MCF 10A (cell line): Measurements from ENCODE around the gene LOXHD1. TPM values are rescaled to one million over a fixed set of nuclear protein-coding genes. Genes with fewer than 3 reads are reported as not detected.
A peak's percentile ranks its signal among the peaks of the same experiment; 100 is the strongest.

Experiments used
- BruUV-seq: library from RNA; stranded (reverse); fragments of 400-500 nt; replicated peaks from 2 replicates; lab custom pipeline; 2021; lab: Mats Ljungman, UMichigan
- CTCF ChIA-PET: fragments of 300-600 bp; sonication (Branson Sonifier 250); formaldehyde crosslinking; extraction: SDS; loops from one replicate; lab custom pipeline; 2021; ENCODE audit warnings: antibody characterized with exemption, inconsistent platforms; lab: Yijun Ruan, JAX
- POLR2A ChIA-PET: fragments of 300-600, 350-650 bp; sonication (Branson Sonifier 250); formaldehyde crosslinking; extraction: SDS; loops from one replicate; lab custom pipeline; 2020; ENCODE audit warnings: antibody characterized with exemption, inconsistent platforms; lab: Yijun Ruan, JAX
- DNase-seq: peaks from one replicate; pipeline ENCODE4 v3.0.0-alpha.2; 2018; ENCODE audit not compliant: unreplicated experiment
- H3K27ac Mint-ChIP-seq: one replicate; pipeline ENCODE4 v1.8.0; 2022; ENCODE audit warnings: mild to moderate bottlenecking, low read depth, mixed read lengths; ENCODE audit not compliant: unreplicated experiment
- H3K27me3 Mint-ChIP-seq: one replicate; pipeline ENCODE4 v1.8.0; 2022; ENCODE audit warnings: mixed read lengths; ENCODE audit not compliant: insufficient read depth, unreplicated experiment
- H3K36me3 Mint-ChIP-seq: one replicate; pipeline ENCODE4 v1.8.0; 2022; ENCODE audit warnings: mild to moderate bottlenecking, moderate library complexity, mixed read lengths; ENCODE audit not compliant: insufficient read depth, unreplicated experiment
- H3K4me1 Mint-ChIP-seq: one replicate; pipeline ENCODE4 v1.8.0; 2022; ENCODE audit warnings: mixed read lengths; ENCODE audit not compliant: insufficient read depth, unreplicated experiment
- H3K4me3 Mint-ChIP-seq: one replicate; pipeline ENCODE4 v1.8.0; 2022; ENCODE audit warnings: mild to moderate bottlenecking, moderate library complexity, mixed read lengths; ENCODE audit not compliant: unreplicated experiment
- H3K9me3 Mint-ChIP-seq: one replicate; pipeline ENCODE4 v1.8.0; 2022; ENCODE audit warnings: mixed read lengths; ENCODE audit not compliant: unreplicated experiment
- intact Hi-C: fragments of 100-400 bp; cut with micrococcal nuclease; formaldehyde crosslinking; loops from 2 replicates; pipeline ENCODE4 v1.14.1; 2022
- total RNA-seq: library from RNA; stranded (reverse); gene quantifications from 2 replicates; pipeline ENCODE4 v1.2.3, GENCODE V29; 2022
- TF ChIP-seq, protein P1 (sequence below): fragments of 200-600 bp; IDR thresholded peaks from one replicate; pipeline ENCODE4 v1.8.0; 2022; ENCODE audit warnings: antibody characterized with exemption, mild to moderate bottlenecking; ENCODE audit not compliant: unreplicated experiment

The LOXHD1 gene
- total RNA-seq, 1 experiment from 2014 or later: not detected

DNA sequence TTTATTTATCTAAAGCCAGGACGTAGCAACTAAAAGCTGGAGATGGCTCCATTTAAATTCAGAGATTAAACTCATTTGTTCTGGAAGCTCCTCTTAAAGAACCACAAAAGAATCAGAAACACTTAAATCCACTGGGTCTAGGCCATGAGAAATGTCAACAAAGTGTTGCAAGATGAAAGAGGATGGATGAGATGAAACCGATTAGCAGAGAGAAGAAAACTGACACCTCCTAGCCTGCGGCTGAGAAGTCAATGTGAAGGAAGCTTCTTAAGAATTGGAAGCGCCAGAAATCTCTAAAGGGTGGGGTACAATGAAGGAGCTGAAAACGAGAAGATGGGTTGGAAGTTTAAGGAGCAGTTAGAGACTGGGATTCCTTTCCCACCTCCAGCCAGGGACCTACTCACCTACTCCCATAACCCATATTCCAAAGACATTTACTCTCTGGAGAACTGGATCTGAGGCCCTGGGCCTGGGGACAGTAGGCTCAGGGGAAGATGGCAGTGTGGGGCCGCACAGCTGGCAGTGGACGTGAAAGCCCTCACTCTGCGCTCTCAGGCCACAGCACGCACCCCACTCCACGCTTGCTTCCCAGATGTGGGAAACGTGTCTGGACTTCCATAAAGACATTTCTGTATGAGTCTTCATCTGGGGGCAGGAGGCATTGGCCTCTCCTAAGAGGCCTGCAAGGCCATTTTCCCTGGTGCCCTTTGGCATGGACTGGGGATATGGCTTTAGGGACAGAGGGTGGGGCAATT is 188.4 kb downstream of the LOXHD1 start:
- no TSS peak for BruUV-seq
- Mint-ChIP-seq H3K4me1 (peaks cover 6% of the 10 kb centered on the region), H3K27ac (no peak overlapping the region), H3K4me3 (no peak overlapping the region), H3K36me3 (no peaks in the 10 kb centered on the region), H3K9me3 (no peaks in the 10 kb centered on the region), H3K27me3 (peaks cover 12% of the 10 kb centered on the region)
- intact Hi-C loops: no loop called here
- TF ChIP-seq, protein P1, sequence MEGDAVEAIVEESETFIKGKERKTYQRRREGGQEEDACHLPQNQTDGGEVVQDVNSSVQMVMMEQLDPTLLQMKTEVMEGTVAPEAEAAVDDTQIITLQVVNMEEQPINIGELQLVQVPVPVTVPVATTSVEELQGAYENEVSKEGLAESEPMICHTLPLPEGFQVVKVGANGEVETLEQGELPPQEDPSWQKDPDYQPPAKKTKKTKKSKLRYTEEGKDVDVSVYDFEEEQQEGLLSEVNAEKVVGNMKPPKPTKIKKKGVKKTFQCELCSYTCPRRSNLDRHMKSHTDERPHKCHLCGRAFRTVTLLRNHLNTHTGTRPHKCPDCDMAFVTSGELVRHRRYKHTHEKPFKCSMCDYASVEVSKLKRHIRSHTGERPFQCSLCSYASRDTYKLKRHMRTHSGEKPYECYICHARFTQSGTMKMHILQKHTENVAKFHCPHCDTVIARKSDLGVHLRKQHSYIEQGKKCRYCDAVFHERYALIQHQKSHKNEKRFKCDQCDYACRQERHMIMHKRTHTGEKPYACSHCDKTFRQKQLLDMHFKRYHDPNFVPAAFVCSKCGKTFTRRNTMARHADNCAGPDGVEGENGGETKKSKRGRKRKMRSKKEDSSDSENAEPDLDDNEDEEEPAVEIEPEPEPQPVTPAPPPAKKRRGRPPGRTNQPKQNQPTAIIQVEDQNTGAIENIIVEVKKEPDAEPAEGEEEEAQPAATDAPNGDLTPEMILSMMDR: no peak
- ChIA-PET CTCF (interaction anchor here (0.6 to 1.9 kb wide), 6 partner anchors 10 to 300 kb away, joined by 3 to 7 read pairs (median 4); no protein-coding TSS in a partner anchor), POLR2A (interaction anchor here (0.7 to 1.2 kb wide), 5 partner anchors 10 to 187 kb away, joined by 3 read pairs; no protein-coding TSS in a partner anchor)
- no peak for DNase-seq

DNA sequence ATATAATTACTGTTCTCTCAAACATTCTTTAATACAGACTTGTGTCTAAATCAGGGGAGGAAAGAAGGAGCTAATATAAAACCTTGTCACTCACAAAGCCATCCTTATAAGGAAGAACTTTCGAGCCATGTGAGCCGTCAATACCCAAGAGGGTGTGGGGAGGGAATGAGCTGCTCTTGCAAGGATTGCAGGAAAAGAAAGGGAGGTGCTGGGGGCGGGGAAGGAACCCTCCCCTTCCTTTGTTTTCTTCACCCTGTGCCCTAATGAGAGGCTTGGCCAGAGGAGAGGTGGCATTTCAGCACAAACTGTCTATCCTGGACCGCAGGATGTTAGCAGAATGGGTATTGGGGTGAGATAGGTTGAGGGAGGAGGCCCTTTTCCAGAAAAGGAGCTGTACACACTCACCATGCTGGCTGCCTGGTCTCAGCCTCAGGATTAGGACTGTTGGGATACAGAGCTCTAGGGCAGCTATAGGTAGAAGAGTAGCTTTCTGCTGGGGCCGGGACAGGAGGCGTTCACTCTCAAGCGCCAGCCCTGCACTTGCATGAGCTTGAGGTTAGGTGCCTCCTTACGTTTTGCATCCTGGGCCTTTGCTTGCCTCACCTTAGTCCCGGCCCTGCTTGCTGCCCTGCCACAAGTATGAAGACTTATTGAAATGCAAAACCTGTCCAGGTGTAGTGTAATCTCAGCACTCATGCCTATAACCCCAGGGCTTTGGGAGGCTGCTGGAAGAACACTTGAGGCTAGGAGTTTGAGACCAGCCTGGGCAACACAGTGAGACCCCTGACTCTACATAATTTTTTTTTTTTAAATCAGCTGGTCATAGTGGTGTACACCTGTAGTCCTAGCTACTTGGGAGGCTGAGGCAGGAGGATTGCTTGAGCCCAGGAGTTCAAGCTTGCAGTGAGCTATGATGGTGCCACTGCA is 190.5 kb downstream of the LOXHD1 start:
- no peak for DNase-seq
- POLR2A ChIA-PET: interaction anchor here (0.7 kb wide), 1 partner anchor 450 kb away, joined by 3 read pairs; no protein-coding TSS in a partner anchor

DNA sequence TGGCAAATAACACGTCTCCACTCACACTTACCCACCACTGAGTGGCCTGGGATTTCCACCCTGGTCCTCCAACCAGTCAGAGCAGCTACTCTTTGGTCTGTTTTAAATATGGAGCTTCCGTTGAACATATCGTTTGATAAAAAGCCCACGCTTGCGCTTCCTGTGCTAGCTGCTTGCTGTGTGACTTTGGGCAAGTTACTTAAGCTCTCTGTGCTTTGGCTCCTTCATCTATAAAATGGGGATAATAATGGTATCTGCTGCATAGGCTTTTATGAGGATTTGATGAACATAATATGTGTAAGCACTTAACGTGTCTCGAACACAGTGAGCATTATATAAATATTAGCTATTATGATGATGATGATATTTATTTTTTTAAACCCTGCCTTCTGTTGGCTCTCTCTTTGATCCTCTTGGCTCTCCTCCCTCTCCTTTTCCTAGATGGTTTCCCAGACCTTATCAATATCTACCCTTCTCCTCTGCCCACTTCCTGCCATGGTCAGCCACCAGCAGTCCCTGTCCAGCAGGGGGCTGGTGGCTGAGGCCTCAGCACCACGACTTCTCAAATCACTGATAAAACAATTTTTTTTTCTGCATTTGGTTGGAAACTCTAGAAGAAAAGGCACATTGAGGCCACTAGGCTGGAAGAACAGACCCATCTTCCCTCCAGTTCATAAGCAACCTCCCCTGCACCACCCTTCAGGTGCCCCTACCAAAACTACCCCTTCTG is 191.9 kb downstream of the LOXHD1 start:
- H3K36me3 Mint-ChIP-seq: peaks cover 20% of the 10 kb centered on the region
- no peak overlapping the region for H3K4me3 Mint-ChIP-seq
- DNase-seq: no peak
- no peaks in the 10 kb centered on the region for H3K27me3 Mint-ChIP-seq
- ChIA-PET CTCF (interaction anchor here (1.3 kb wide), 1 partner anchor 184 kb away, joined by 6 read pairs; no protein-coding TSS in a partner anchor), POLR2A (no interaction called here)
- no peak overlapping the region for H3K27ac Mint-ChIP-seq
- intact Hi-C loops: no loop called here
- H3K4me1 Mint-ChIP-seq: peaks cover 6% of the 10 kb centered on the region
- TF ChIP-seq, protein P1: peak; percentile 27
- no TSS peak for BruUV-seq
- H3K9me3 Mint-ChIP-seq: no peaks in the 10 kb centered on the region

More for the DNA sequence above, 190.5 kb downstream of the LOXHD1 start:
- TF ChIP-seq, protein P1: no peak
- CTCF ChIA-PET: interaction anchor here (0.5 to 1.3 kb wide), 7 partner anchors 58 to 293 kb away, joined by 3 to 6 read pairs (median 3); a partner anchor contains a TSS
- intact Hi-C loops: no loop called here
- Mint-ChIP-seq H3K27ac (no peak overlapping the region), H3K4me3 (no peak overlapping the region), H3K4me1 (peaks cover 6% of the 10 kb centered on the region), H3K36me3 (peaks cover 10% of the 10 kb centered on the region), H3K27me3 (peaks cover 10% of the 10 kb centered on the region), H3K9me3 (no peaks in the 10 kb centered on the region)
- BruUV-seq: no TSS peak
